GM21447 (cell line): ENCODE results near the gene YWHAH.

ENCODE experiments used
- ATAC-seq: cut with Tn5 transposase; IDR thresholded peaks from one replicate; pipeline ENCODE4 v1.9.1; 2021; ENCODE audit not compliant: unreplicated experiment

YWHAH gene

GRCh38 chr22:31943978-31944699 is at the start of gene YWHAH:
Gene YWHAH (plus strand): TSS chr22:31944535. CDS start chr22:31944734, 199 bp downstream.
- ATAC-seq, result peak; percentile 46

GRCh38 chr22:31895411-31896123 is 48.8 kb upstream of the YWHAH start:
- no peak for ATAC-seq

- no peak for ATAC-seq
Measured at GRCh38 chr22:31896472-31896871, 47.9 kb upstream of the YWHAH start.

GRCh38 chr22:31897842-31898805 is 46.2 kb upstream of the YWHAH start:
- no peak for ATAC-seq

- ATAC-seq, result no peak
Measured at GRCh38 chr22:31898926-31899325, 45.4 kb upstream of the YWHAH start.

- no peak for ATAC-seq
Measured at GRCh38 chr22:31899669-31900068, 44.7 kb upstream of the YWHAH start.

GRCh38 chr22:31901388-31902137 is 42.8 kb upstream of the YWHAH start:
- ATAC-seq, result no peak

- ATAC-seq, result no peak
Measured at GRCh38 chr22:31904651-31905050, 39.7 kb upstream of the YWHAH start.

GRCh38 chr22:31905356-31905755 is 39.0 kb upstream of the YWHAH start:
- ATAC-seq, result no peak

- no peak for ATAC-seq
Measured at GRCh38 chr22:31906086-31906485, 38.2 kb upstream of the YWHAH start.

- ATAC-seq, result no peak
Measured at GRCh38 chr22:31906569-31906968, 37.8 kb upstream of the YWHAH start.

GRCh38 chr22:31909977-31910376 is 34.4 kb upstream of the YWHAH start:
- ATAC-seq, result no peak

GRCh38 chr22:31911565-31912406 is 32.5 kb upstream of the YWHAH start:
- ATAC-seq, result no peak

- ATAC-seq, result no peak
Measured at GRCh38 chr22:31912407-31912743, 32.0 kb upstream of the YWHAH start.

GRCh38 chr22:31915586-31915985 is 28.7 kb upstream of the YWHAH start:
- ATAC-seq, result no peak

- peak; percentile 77 for ATAC-seq
Measured at GRCh38 chr22:31917227-31917921, 27.0 kb upstream of the YWHAH start.

GRCh38 chr22:31919730-31920129 is 24.6 kb upstream of the YWHAH start:
- ATAC-seq, result no peak

GRCh38 chr22:31920306-31920705 is 24.0 kb upstream of the YWHAH start:
- ATAC-seq, result no peak

- no peak for ATAC-seq
Measured at GRCh38 chr22:31921106-31921505, 23.2 kb upstream of the YWHAH start.
